HepG2 (cell line): ENCODE data around the gene COL8A2. TPM values are rescaled to one million over a fixed set of nuclear protein-coding genes. Genes with fewer than 3 reads are reported as not detected.
A peak's percentile ranks its signal among the peaks of the same experiment; 100 is the strongest.

Experiments used
- FOXK1 ChIP-seq: sonication (generic); formaldehyde crosslinking; IDR thresholded peaks from 2 replicates; pipeline ENCODE4 v1.4.0; 2020; ENCODE audit warnings: low read depth, missing genetic modification reagents, borderline replicate concordance
- HMG20A ChIP-seq: IDR thresholded peaks from 2 replicates; pipeline ENCODE4 v1.6.1; 2016; ENCODE audit warnings: borderline replicate concordance
- HNRNPLL ChIP-seq: fragments of 200-400 bp; formaldehyde crosslinking; IDR thresholded peaks from 2 replicates; pipeline ENCODE4 v1.6.1; 2017; ENCODE audit warnings: mild to moderate bottlenecking, low read depth, low read length; ENCODE audit not compliant: poor library complexity, severe bottlenecking
- LRRFIP1 ChIP-seq: sonication (generic); formaldehyde crosslinking; conservative IDR thresholded peaks from 2 replicates; pipeline ENCODE4 v1.4.0; 2020; ENCODE audit warnings: missing genetic modification reagents
- PAX8 ChIP-seq: sonication (generic); formaldehyde crosslinking; IDR thresholded peaks from 2 replicates; pipeline ENCODE4 v1.8.0; 2022; ENCODE audit warnings: mild to moderate bottlenecking, missing genetic modification reagents, borderline replicate concordance
- RARA ChIP-seq: IDR thresholded peaks from 2 replicates; pipeline ENCODE4 v1.6.1; 2016; ENCODE audit warnings: missing genetic modification reagents, missing compliant biosample characterization
- ZEB1 ChIP-seq: IDR thresholded peaks from 2 replicates; pipeline ENCODE4 v1.6.1; 2012; ENCODE audit warnings: mild to moderate bottlenecking, low read depth, inconsistent platforms; ENCODE audit not compliant: insufficient replicate concordance
- ZNF503 ChIP-seq: sonication (generic); formaldehyde crosslinking; IDR thresholded peaks from 2 replicates; pipeline ENCODE4 v1.4.0; 2020; ENCODE audit warnings: missing genetic modification reagents
- ZNF556 ChIP-seq: sonication (generic); formaldehyde crosslinking; IDR thresholded peaks from 2 replicates; pipeline ENCODE4 v1.4.0; 2020; ENCODE audit warnings: mild to moderate bottlenecking, missing genetic modification reagents, borderline replicate concordance
- ZNF768 ChIP-seq: sonication (generic); formaldehyde crosslinking; IDR thresholded peaks from 2 replicates; pipeline ENCODE4 v1.4.0; 2020; ENCODE audit warnings: missing genetic modification reagents
- polyA plus RNA-seq, 8 experiments: library from polyadenylated mRNA; depleted of rRNA in 3 of 8; stranded (reverse) in 7 of 8; unstranded in 1 of 8; fragments of >200 nt; fragmentation: Illumina TruSeq in 4 of 8; extraction: Trizol in 4 of 8; gene quantifications; 2 replicates each; pipeline versions ENCODE4 v1.2.1 to v1.2.3, GENCODE V29; 2011 to 2016; ENCODE audit warnings: low read depth in 4 of 8, missing spikeins in 1 of 8, mixed read lengths in 1 of 8; ENCODE audit not compliant: insufficient read depth in 1 of 8
- total RNA-seq, 5 experiments: library from RNA; depleted of rRNA; stranded (reverse); fragments of >200 nt; fragmentation: Illumina TruSeq; extraction: Trizol; gene quantifications; 2 replicates each; pipeline ENCODE4 v1.2.3, GENCODE V29; 2016; ENCODE audit warnings: low read depth in 1 of 5
- TF ChIP-seq, protein P1 (sequence below): sonication (generic); formaldehyde crosslinking; IDR thresholded peaks from 2 replicates; pipeline ENCODE4 v1.5.0; 2020; ENCODE audit warnings: mild to moderate bottlenecking, missing genetic modification reagents
- TF ChIP-seq, protein P2 (sequence below): sonication (generic); formaldehyde crosslinking; IDR thresholded peaks from 2 replicates; pipeline ENCODE4 v1.4.0; 2020; ENCODE audit warnings: missing genetic modification reagents, borderline replicate concordance
- TF ChIP-seq, protein P3 (sequence below): sonication (generic); formaldehyde crosslinking; IDR thresholded peaks from 2 replicates; pipeline ENCODE4 v1.4.0; 2020; ENCODE audit warnings: missing genetic modification reagents
- TF ChIP-seq, protein P4 (sequence below): sonication (generic); formaldehyde crosslinking; IDR thresholded peaks from 2 replicates; pipeline ENCODE4 v1.4.0; 2020; ENCODE audit warnings: low read depth, mild to moderate bottlenecking, missing genetic modification reagents

The COL8A2 gene
- total and polyA plus RNA-seq, 2 of the 13 experiments (the other 11 are each of a cell fraction or from before 2014, with no cell fraction given) = 0.13 to 0.24 TPM

- TF ChIP-seq ZNF556 = no peak
- TF ChIP-seq, protein P1, sequence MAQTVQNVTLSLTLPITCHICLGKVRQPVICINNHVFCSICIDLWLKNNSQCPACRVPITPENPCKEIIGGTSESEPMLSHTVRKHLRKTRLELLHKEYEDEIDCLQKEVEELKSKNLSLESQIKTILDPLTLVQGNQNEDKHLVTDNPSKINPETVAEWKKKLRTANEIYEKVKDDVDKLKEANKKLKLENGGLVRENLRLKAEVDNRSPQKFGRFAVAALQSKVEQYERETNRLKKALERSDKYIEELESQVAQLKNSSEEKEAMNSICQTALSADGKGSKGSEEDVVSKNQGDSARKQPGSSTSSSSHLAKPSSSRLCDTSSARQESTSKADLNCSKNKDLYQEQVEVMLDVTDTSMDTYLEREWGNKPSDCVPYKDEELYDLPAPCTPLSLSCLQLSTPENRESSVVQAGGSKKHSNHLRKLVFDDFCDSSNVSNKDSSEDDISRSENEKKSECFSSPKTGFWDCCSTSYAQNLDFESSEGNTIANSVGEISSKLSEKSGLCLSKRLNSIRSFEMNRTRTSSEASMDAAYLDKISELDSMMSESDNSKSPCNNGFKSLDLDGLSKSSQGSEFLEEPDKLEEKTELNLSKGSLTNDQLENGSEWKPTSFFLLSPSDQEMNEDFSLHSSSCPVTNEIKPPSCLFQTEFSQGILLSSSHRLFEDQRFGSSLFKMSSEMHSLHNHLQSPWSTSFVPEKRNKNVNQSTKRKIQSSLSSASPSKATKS (CRISPR knock-in tag) = no peak
- no peak for TF ChIP-seq PAX8
- TF ChIP-seq, protein P2, sequence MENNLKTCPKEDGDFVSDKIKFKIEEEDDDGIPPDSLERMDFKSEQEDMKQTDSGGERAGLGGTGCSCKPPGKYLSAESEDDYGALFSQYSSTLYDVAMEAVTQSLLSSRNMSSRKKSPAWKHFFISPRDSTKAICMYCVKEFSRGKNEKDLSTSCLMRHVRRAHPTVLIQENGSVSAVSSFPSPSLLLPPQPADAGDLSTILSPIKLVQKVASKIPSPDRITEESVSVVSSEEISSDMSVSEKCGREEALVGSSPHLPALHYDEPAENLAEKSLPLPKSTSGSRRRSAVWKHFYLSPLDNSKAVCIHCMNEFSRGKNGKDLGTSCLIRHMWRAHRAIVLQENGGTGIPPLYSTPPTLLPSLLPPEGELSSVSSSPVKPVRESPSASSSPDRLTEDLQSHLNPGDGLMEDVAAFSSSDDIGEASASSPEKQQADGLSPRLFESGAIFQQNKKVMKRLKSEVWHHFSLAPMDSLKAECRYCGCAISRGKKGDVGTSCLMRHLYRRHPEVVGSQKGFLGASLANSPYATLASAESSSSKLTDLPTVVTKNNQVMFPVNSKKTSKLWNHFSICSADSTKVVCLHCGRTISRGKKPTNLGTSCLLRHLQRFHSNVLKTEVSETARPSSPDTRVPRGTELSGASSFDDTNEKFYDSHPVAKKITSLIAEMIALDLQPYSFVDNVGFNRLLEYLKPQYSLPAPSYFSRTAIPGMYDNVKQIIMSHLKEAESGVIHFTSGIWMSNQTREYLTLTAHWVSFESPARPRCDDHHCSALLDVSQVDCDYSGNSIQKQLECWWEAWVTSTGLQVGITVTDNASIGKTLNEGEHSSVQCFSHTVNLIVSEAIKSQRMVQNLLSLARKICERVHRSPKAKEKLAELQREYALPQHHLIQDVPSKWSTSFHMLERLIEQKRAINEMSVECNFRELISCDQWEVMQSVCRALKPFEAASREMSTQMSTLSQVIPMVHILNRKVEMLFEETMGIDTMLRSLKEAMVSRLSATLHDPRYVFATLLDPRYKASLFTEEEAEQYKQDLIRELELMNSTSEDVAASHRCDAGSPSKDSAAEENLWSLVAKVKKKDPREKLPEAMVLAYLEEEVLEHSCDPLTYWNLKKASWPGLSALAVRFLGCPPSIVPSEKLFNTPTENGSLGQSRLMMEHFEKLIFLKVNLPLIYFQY (CRISPR knock-in tag) = peak; percentile 24; the same call in 1 of the 2 replicates
- TF ChIP-seq, protein P3, sequence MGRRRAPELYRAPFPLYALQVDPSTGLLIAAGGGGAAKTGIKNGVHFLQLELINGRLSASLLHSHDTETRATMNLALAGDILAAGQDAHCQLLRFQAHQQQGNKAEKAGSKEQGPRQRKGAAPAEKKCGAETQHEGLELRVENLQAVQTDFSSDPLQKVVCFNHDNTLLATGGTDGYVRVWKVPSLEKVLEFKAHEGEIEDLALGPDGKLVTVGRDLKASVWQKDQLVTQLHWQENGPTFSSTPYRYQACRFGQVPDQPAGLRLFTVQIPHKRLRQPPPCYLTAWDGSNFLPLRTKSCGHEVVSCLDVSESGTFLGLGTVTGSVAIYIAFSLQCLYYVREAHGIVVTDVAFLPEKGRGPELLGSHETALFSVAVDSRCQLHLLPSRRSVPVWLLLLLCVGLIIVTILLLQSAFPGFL (CRISPR knock-in tag) = no peak
- 0 out of 2 replicates have a peak, but pooled peaks have one; percentile 9 for TF ChIP-seq RARA (CRISPR knock-in tag)
- no peak for TF ChIP-seq LRRFIP1
- TF ChIP-seq HMG20A (CRISPR knock-in tag) = no peak
- no peak for TF ChIP-seq ZNF503
- TF ChIP-seq FOXK1 = no peak
- peak; percentile 20 for TF ChIP-seq HNRNPLL
- no peak; the same call in 1 of the 2 replicates for TF ChIP-seq ZNF768 (CRISPR knock-in tag)
- no peak for TF ChIP-seq ZEB1
- TF ChIP-seq, protein P4, sequence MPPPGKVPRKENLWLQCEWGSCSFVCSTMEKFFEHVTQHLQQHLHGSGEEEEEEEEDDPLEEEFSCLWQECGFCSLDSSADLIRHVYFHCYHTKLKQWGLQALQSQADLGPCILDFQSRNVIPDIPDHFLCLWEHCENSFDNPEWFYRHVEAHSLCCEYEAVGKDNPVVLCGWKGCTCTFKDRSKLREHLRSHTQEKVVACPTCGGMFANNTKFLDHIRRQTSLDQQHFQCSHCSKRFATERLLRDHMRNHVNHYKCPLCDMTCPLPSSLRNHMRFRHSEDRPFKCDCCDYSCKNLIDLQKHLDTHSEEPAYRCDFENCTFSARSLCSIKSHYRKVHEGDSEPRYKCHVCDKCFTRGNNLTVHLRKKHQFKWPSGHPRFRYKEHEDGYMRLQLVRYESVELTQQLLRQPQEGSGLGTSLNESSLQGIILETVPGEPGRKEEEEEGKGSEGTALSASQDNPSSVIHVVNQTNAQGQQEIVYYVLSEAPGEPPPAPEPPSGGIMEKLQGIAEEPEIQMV = no peak
Measured at GRCh38 chr1:36150296-36151133, 25.5 kb upstream of the COL8A2 start (continued).
